DLD1 (cell line): ENCODE measurements around the gene PRDX6.
"Not testable (repeated sequence)": the region's sequence is repeated elsewhere in the genome, so short reads cannot be mapped to it uniquely, and the experiment has no call there.

Experiments
- in situ Hi-C: cut with HindIII; loops from 2 replicates; pipeline ENCODE4 v1.10.0; 2017; ENCODE audit warnings: low sequenced_read_pairs

Gene PRDX6

GRCh38 chr1:173467426-173467825 is 9.7 kb upstream of the PRDX6 start:
- in situ Hi-C loops, result no loop called here

DNA sequence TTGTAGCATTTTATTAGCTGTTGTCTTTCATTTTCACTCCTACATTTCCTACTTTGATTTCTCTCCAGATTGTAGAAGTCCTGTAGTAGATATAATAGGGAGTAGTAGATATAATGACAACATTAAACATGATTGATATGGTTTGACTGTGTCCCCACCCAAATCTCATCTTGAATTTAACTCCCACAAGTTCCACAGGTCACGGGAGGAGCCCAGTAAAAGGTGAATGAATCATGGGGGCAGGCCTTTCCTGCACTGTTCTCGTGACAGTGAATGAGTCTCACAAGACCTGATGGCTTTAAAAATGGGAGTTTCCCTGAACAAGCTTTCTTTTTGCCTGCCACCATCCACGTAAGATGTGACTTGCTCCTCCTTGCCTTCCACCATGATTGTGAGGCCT is 7.5 kb upstream of the PRDX6 start:
- in situ Hi-C loops, result no loop called here

GRCh38 chr1:173470608-173471007 is 6.5 kb upstream of the PRDX6 start:
- in situ Hi-C loops, result no loop called here

GRCh38 chr1:173473599-173474011 is 3.5 kb upstream of the PRDX6 start:
- in situ Hi-C loops, result no loop called here

DNA sequence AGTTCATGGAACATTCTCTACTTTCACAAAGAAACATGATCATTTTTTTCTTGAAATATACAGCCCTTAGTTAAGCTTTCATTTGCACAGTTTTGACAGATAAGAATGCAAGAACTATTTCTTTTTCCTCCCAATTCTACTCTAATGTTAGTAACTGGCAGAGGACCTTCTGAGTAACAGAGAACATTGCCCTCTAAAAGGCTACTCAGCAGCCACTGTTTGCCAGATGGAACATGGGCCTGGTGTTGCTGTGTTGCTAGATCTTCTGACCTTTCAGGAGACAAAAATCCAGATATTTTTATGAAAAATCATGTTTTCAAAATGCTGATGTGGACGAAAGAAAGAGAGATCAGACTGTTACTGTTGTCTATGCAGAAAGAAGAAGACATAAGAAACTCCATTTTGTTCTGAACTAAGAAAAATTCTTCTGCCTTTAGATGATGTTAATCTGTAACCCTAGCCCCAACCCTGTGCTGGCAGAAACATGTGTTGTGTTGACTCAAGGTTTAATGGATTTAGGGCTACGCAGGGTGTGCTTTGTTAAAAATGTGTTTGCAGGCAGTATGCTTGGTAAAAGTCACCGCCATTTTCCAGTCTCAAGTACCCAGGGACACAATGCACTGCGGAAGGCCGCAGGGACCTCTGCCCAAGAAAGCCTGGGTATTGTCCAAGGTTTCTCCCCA is 2.9 kb upstream of the PRDX6 start:
- in situ Hi-C loops, result no loop called here

DNA sequence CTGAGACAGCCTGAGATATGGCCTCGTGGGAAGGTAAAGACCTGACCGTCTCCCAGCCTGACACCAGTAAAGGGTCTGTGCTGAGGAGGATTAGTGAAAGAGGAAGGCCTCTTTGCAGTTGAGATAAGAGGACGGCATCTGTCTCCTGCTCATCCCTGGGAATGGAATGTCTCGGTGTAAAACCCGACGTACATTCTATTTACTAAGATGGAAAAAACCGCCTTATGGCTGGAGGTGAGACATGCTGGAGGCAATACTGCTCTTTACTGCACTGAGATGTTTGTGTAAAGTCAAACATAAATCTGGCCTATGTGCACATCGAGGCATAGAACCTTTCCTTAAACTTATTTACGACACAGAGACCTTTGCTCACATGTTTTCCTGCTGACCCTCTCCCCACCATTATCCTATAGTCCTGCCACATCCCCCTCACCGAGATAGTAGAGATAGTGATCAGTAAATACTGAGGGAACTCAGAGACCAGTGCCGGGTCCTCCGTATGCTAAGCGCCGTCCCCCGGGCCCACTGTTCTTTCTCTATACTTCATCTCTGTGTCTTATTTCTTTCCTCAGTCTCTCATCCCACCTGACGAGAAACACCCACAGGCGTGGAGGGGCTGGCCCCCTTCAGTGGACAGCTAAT is 2.2 kb upstream of the PRDX6 start:
- in situ Hi-C loops, result not testable (repeated sequence)

DNA sequence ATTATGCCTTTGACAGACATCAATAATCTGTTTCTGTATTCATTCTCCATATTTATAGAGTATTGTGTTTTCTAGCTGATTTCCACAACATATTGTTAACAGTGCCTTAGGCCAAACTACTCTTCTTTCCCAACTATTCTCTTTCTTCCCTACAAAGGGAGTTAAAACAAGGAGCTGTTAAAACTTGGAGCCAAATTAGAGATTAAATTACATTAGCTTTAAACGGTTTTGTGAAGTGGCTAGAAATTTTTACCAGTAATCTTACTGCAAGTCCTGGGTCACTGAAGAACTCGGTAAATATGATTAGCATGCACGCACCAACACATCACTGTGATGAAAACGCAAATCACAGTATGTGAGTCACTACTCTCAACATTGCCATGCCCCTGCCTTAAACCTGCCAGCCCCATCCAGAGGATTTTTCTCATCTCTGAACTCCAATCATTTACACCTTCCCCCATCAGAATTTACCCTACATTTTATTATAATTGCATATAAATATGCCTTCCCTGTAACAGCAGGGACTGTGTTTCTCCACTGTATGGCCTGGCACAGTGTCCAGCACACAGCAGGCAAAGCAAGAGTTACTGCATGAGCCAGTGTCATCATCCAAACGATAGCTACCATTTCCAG is 1.5 kb upstream of the PRDX6 start:
- in situ Hi-C loops, result no loop called here

- in situ Hi-C loops, result no loop called here
These were observed 904 bp upstream of the PRDX6 start for GRCh38 chr1:173476197-173476664.

DNA sequence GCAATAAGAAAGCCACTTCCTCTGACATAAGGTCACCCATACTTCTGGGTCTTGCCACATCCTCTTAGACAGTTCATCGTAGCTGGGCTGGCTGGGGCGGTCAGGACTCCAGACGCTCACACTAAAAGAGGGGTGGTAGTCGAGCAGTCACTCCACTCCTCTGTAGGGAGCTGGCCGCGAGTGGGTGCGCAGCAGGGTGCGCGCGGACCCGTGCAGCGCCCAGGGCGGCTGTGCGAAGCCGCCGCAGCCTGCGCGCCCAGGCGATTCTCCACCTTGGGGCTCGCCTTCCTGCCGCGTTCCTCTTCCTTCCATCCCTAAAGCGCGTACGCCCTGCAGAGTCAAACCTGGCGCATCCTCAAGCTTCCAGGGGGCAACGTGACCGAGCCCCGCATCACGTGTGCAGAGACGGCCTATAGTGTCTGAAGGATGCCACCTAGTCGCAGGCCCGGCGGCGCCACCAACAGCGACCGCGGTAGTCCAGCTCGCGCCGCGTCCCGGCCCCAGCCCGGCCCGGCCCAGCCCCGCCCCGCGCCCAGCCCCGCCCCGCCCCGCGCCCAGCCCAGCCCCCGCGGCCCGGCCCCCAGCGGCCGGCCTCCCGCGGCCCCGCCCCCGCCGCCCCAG is 360 bp upstream of the PRDX6 start:
- in situ Hi-C loops, result no loop called here

GRCh38 chr1:173478094-173478674 is 1.0 kb downstream of the PRDX6 start:
- in situ Hi-C loops, result no loop called here

DNA sequence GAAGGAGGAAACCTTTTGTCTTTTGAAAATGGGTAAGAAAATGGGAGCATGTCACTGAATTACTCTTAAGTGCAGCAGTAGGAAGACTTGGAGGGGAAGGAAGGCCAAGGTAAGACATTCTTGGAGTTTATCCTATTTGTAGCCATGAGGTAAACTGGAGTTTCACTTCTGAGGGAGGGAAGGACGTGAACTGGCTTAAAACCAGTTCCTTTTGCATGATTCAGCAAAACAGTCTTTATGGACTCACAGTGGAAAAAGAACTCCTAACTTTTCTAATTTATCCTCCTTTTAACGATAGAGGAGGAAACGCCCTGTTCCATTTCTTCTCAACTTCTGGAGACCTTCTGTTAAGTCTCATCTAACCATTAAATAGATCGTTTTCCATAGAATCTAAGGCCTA is 2.5 kb downstream of the PRDX6 start:
- in situ Hi-C loops, result no loop called here

- in situ Hi-C loops, result no loop called here
These were observed 4.1 kb downstream of the PRDX6 start for GRCh38 chr1:173481195-173481772.

DNA sequence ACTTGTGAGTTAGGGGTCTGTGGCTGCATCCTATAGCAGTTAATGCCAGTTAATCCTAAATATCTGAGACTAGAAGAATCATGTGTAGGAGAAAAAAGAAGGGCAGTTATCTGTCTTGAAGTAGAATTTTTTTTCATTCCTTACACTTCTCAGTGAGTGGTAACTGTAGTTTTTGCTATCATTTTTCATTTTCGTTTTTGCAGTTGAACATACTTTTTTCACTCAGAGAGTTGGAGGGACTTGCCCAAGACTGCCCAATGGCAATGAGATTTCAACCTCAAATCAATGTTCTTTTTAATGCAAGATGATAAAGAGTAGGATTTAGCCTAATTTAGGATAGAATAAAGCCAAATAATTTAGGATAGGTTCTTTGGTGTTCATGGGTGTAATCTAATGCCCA is 5.5 kb downstream of the PRDX6 start:
- in situ Hi-C loops, result no loop called here

DNA sequence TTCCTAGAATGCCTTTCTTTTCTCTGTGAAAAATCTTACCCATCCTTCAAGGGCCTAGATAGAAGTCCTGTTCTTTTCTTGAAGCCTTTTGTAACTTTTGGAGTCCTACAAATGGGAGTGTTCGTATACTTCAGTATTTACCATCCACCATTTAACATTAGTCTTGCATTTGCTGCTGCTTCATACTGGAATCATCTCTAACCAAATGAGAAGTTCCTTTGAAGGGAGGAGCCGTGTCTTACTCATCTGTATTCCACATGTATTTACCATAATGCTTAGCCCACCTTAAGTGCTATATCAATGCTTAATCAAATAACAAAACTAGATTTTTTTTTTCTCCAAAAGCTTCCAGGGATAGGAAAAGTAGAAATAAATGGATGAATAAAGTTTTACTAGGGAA is 7.1 kb downstream of the PRDX6 start:
- in situ Hi-C loops, result no loop called here

DNA sequence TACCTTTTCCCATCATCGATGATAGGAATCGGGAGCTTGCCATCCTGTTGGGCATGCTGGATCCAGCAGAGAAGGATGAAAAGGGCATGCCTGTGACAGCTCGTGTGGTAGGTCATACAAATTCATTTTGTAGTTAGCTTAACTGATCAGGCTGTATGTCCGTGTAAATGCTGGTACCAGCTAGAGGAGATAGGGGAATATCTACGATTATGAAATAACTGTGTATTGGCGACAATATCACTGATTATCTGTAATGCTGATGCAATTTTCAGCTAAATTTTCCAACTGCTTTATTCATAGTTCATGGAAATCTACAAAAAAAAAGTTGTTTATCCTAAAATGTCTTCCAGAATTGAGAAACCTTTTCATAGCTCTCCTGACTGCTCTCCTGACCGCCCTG is 8.3 kb downstream of the PRDX6 start:
- in situ Hi-C loops, result no loop called here

GRCh38 chr1:173488001-173488400 is 10.9 kb downstream of the PRDX6 start:
- in situ Hi-C loops, result no loop called here

DNA sequence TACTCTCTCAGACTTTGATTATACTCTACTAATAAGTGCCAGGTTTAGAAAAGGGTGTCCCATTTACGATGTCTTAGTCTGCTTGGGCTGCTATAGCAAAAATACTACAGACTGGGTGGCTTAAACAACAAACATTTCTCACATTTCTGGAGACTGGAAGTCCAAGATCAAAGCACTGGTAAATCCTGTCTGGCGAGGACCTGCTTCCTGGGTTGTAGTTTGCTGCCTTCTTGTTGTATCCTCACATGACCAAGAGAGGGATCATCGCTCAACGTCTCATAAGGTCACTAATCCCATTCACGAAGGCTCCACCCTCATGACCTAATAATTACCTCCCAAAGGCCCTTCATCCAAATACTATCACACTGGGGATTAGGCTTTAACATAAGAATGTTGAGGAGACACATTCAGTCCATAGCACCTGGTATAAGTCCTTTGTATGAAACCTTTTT is 12.0 kb downstream of the PRDX6 start:
- in situ Hi-C loops, result no loop called here

GRCh38 chr1:173489929-173490328 is 12.8 kb downstream of the PRDX6 start:
- in situ Hi-C loops, result no loop called here

DNA sequence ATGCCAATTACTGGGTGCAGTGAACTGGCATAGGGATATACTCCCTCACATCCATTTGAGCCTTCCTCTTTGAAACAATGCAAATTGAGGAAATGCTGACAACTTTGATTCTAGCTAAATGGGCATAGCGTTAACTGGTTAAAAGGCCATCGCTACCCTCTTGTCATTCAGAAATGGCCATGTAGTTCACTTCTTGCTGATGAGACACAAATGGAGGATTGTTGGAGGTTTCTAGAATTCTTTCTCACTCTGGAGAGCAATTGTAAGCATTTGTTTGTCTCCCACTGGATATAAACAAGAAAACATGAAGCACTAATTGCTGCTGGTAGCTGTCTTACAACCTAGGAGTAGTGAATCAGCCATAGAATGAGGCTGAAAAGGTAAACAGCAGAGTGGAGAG is 14.4 kb downstream of the PRDX6 start:
- in situ Hi-C loops, result no loop called here

DNA sequence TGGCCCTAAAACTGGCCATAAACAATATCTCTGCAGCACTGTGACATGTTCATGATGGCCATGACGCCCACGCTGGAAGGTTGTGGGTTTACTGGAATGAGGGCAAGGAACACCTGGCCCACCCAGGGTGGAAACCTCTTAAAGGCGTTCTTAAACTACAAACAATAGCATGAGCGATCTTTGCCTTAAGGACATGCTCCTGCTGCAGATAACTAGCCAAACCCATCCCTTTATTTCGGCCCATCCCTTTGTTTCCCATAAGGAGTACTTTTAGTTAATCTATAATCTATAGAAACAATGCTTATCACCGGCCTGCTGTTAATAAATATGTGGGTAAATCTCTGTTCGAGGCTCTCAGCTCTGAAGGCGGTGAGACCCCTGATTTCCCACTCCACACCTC is 16.0 kb downstream of the PRDX6 start:
- in situ Hi-C loops, result not testable (repeated sequence)
